ENCODE measurements around the gene IRF4. TPM values are rescaled to one million over a fixed set of nuclear protein-coding genes. Genes with fewer than 3 reads are reported as not detected.

IRF4 gene
- total RNA-seq, 1 donor from 2014 or later: not detected

GRCh38 chr6:410555-411395, 19.2 kb downstream of the IRF4 start:
- Mint-ChIP-seq H3K4me1 (ENCODE audit: unreplicated experiment) (peaks cover 4% of the 10 kb centered on the region), H3K27me3 (ENCODE audit: unreplicated experiment) (peaks cover 58% of the 10 kb centered on the region), H3K36me3 (ENCODE audit: unreplicated experiment) (no peaks in the 10 kb centered on the region), H3K9me3 (ENCODE audit: unreplicated experiment) (peaks cover 11% of the 10 kb centered on the region), H3K4me3 (ENCODE audit: unreplicated experiment) (no peak overlapping the region), H3K27ac (ENCODE audit: unreplicated experiment) (no peak overlapping the region)
- TF ChIP-seq CTCF (IDR thresholded peaks at IDR 0.05): no peak
- DNase-seq (ENCODE audit: extremely low spot score, unreplicated experiment): no peak

- Mint-ChIP-seq H3K27me3 (ENCODE audit: unreplicated experiment) (peaks cover 59% of the 10 kb centered on the region), H3K4me1 (ENCODE audit: unreplicated experiment) (peaks cover 4% of the 10 kb centered on the region), H3K36me3 (ENCODE audit: unreplicated experiment) (no peaks in the 10 kb centered on the region), H3K4me3 (ENCODE audit: unreplicated experiment) (no peak overlapping the region), H3K9me3 (ENCODE audit: unreplicated experiment) (peaks cover 11% of the 10 kb centered on the region), H3K27ac (ENCODE audit: unreplicated experiment) (no peak overlapping the region)
- no peak for TF ChIP-seq CTCF (IDR thresholded peaks at IDR 0.05)
- no peak for DNase-seq (ENCODE audit: extremely low spot score, unreplicated experiment)
These were observed 20.0 kb downstream of the IRF4 start for GRCh38 chr6:411402-412145.

GRCh38 chr6:412146-412886, 20.8 kb downstream of the IRF4 start:
- no peak for DNase-seq (ENCODE audit: extremely low spot score, unreplicated experiment)
- H3K4me3 Mint-ChIP-seq (ENCODE audit: unreplicated experiment): no peak overlapping the region
- H3K36me3 Mint-ChIP-seq (ENCODE audit: unreplicated experiment): no peaks in the 10 kb centered on the region
- peaks cover 11% of the 10 kb centered on the region for H3K9me3 Mint-ChIP-seq (ENCODE audit: unreplicated experiment)
- no peak overlapping the region for H3K27ac Mint-ChIP-seq (ENCODE audit: unreplicated experiment)
- H3K27me3 Mint-ChIP-seq (ENCODE audit: unreplicated experiment): peaks cover 57% of the 10 kb centered on the region
- peaks cover 4% of the 10 kb centered on the region for H3K4me1 Mint-ChIP-seq (ENCODE audit: unreplicated experiment)
- TF ChIP-seq CTCF (IDR thresholded peaks at IDR 0.05): no peak

- Mint-ChIP-seq H3K9me3 (ENCODE audit: unreplicated experiment) (peaks cover 11% of the 10 kb centered on the region), H3K27ac (ENCODE audit: unreplicated experiment) (no peak overlapping the region), H3K4me3 (ENCODE audit: unreplicated experiment) (no peak overlapping the region), H3K27me3 (ENCODE audit: unreplicated experiment) (peaks cover 46% of the 10 kb centered on the region), H3K36me3 (ENCODE audit: unreplicated experiment) (no peaks in the 10 kb centered on the region), H3K4me1 (ENCODE audit: unreplicated experiment) (no peaks in the 10 kb centered on the region)
- no peak for TF ChIP-seq CTCF (IDR thresholded peaks at IDR 0.05)
- DNase-seq (ENCODE audit: extremely low spot score, unreplicated experiment): no peak
These were observed 22.9 kb downstream of the IRF4 start for GRCh38 chr6:414447-414846.
